GM12878 (cell line): ENCODE results near the gene NALF2.

Experiments
- CTCF ChIP-seq, 3 experiments: IDR thresholded peaks in 2 of 3; conservative IDR thresholded peaks in 1 of 3; 2 replicates each; pipeline ENCODE4 v1.5.1; 2011; ENCODE audit warnings: low read depth in 3 of 3, low read length in 3 of 3, mild to moderate bottlenecking in 3 of 3, control low read depth in 2 of 3, moderate library complexity in 2 of 3, inconsistent platforms in 1 of 3, mixed read lengths in 1 of 3; ENCODE audit not compliant: control insufficient read depth in 2 of 3, insufficient read depth in 1 of 3; ENCODE audit errors: extremely low read depth in 1 of 3
- HCFC1 ChIP-seq: fragments of 150-350 bp; IDR thresholded peaks from 2 replicates; pipeline ENCODE4 v1.6.1; 2014; ENCODE audit warnings: low read length
- MEF2B ChIP-seq: fragments of 450-650 bp; IDR thresholded peaks from 2 replicates; pipeline ENCODE4 v1.6.1; 2018; ENCODE audit warnings: mild to moderate bottlenecking, moderate library complexity; ENCODE audit not compliant: partially characterized antibody, poor library complexity, severe bottlenecking
- POLR2A ChIP-seq: IDR thresholded peaks from 2 replicates; pipeline ENCODE4 v1.6.1; 2011; ENCODE audit warnings: low read depth, mild to moderate bottlenecking, low read length
- TCF3 ChIP-seq: IDR thresholded peaks from 2 replicates; pipeline ENCODE4 v1.6.1; 2012; ENCODE audit warnings: low read depth, mild to moderate bottlenecking, low read length, borderline replicate concordance; ENCODE audit not compliant: insufficient read depth

GRCh38 chrX:69535661-69536060, 31.5 kb downstream of the NALF2 start:
- TF ChIP-seq TCF3 (no peak), CTCF (IDR thresholded peaks at IDR 0.05 in 2 of 3, conservative IDR thresholded peaks at IDR 0.05 in 1 of 3; ENCODE audit: control insufficient read depth in 2 of 3, extremely low read depth in 1 of 3, insufficient read depth in 1 of 3, low read depth in 3 of 3, low read length in 3 of 3) (no peak), POLR2A (no peak), MEF2B (no peak), HCFC1 (no peak)
